GM18951 (cell line): ENCODE results near the gene LIN28A.
"Not testable (repeated sequence)": the region's sequence is repeated elsewhere in the genome, so short reads cannot be mapped to it uniquely, and the experiment has no call there.

ENCODE experiments used
- POLR2A ChIP-seq: IDR thresholded peaks from 4 replicates; pipeline ENCODE4 v1.6.1; 2011; ENCODE audit warnings: mild to moderate bottlenecking; ENCODE audit not compliant: insufficient read length, insufficient read depth; ENCODE audit errors: extremely low read depth
- in situ Hi-C: fragments of 300-500 bp; cut with MboI; formaldehyde crosslinking; loops from one replicate; pipeline ENCODE4 v1.12.0; 2022; ENCODE audit warnings: low sequenced_read_pairs, mixed read lengths, inconsistent platforms; ENCODE audit not compliant: unreplicated experiment

Gene LIN28A

GRCh38 chr1:26410706-26411623 lies at the start of gene LIN28A:
LIN28A (plus strand) TSS chr1:26410817; CDS start chr1:26410892, 75 bp downstream.
- no peak for TF ChIP-seq POLR2A
- in situ Hi-C loops: no loop called here

- in situ Hi-C loops: no loop called here
- TF ChIP-seq POLR2A: no peak
Measured at GRCh38 chr1:26361605-26362122, 49.0 kb upstream of the LIN28A start.

GRCh38 chr1:26362331-26362730 lies 48.3 kb upstream of the LIN28A start:
- in situ Hi-C loops: no loop called here
- no peak for TF ChIP-seq POLR2A

- TF ChIP-seq POLR2A: no peak
- in situ Hi-C loops: no loop called here
Measured at GRCh38 chr1:26363549-26364448, 46.8 kb upstream of the LIN28A start.

- TF ChIP-seq POLR2A: no peak
- in situ Hi-C loops: no loop called here
Measured at GRCh38 chr1:26364956-26365355, 45.7 kb upstream of the LIN28A start.

- in situ Hi-C loops: no loop called here
- TF ChIP-seq POLR2A: no peak
Measured at GRCh38 chr1:26367441-26367840, 43.2 kb upstream of the LIN28A start.

GRCh38 chr1:26368006-26368405 lies 42.6 kb upstream of the LIN28A start:
- in situ Hi-C loops: no loop called here
- no peak for TF ChIP-seq POLR2A

GRCh38 chr1:26368486-26368885 lies 42.1 kb upstream of the LIN28A start:
- in situ Hi-C loops: no loop called here
- TF ChIP-seq POLR2A: no peak

GRCh38 chr1:26370591-26371382 lies 39.8 kb upstream of the LIN28A start:
- in situ Hi-C loops: no loop called here
- no peak for TF ChIP-seq POLR2A

GRCh38 chr1:26372039-26372438 lies 38.6 kb upstream of the LIN28A start:
- TF ChIP-seq POLR2A: no peak
- in situ Hi-C loops: no loop called here

GRCh38 chr1:26372611-26373010 lies 38.0 kb upstream of the LIN28A start, which contains the start of gene ZNF683:
ZNF683 (minus strand) TSS chr1:26372750; CDS start chr1:26368571, 4,179 bp downstream.
- in situ Hi-C loops: not testable (repeated sequence)

- TF ChIP-seq POLR2A: no peak
Measured at GRCh38 chr1:26373281-26373680, 37.3 kb upstream of the LIN28A start.

More at GRCh38 chr1:26373281-26373680, 37.3 kb upstream of the LIN28A start:
- in situ Hi-C loops: no loop called here
